BJ (cell line): ENCODE measurements around the gene AEBP1. TPM values are rescaled to one million over a fixed set of nuclear protein-coding genes. Genes with fewer than 3 reads are reported as not detected.

Experiments used
- CTCF ChIA-PET: fragments of 350-600 bp; formaldehyde crosslinking; extraction: SDS; loops from one replicate; lab custom pipeline; 2021; ENCODE audit warnings: antibody characterized with exemption, inconsistent platforms; lab: Yijun Ruan, JAX
- POLR2A ChIA-PET: fragments of 300-600 bp; sonication (Branson Sonifier 250); formaldehyde crosslinking; extraction: SDS; loops from one replicate; lab custom pipeline; 2021; ENCODE audit warnings: antibody characterized with exemption; lab: Charles Lee
- DNase-seq: peaks from one replicate; pipeline ENCODE4 v3.0.0-alpha.2; 2011; ENCODE audit warnings: low read depth
- H3K27me3 ChIP-seq: 2 replicates; pipeline ENCODE4 v1.6.0; 2011; ENCODE audit warnings: low read length; ENCODE audit not compliant: control insufficient read depth, insufficient read depth
- H3K36me3 ChIP-seq: 2 replicates; pipeline ENCODE4 v1.5.1; 2011; ENCODE audit warnings: low read length; ENCODE audit not compliant: control insufficient read depth, insufficient read depth
- H3K4me3 ChIP-seq: 2 replicates; pipeline ENCODE4 v1.5.1; 2011; ENCODE audit warnings: low read depth, mild to moderate bottlenecking, control low read depth, low read length
- polyA plus RNA-seq: library from polyadenylated mRNA; depleted of rRNA; stranded (reverse); fragments of >200 nt; gene quantifications from 2 replicates; pipeline ENCODE4 v1.2.3, GENCODE V29; 2011
- TF ChIP-seq, protein P1 (sequence below): IDR thresholded peaks from 2 replicates; pipeline ENCODE4 v1.5.1; 2011; ENCODE audit warnings: low read depth, mild to moderate bottlenecking, control low read depth, inconsistent platforms, low read length, moderate library complexity; ENCODE audit not compliant: insufficient read depth

Gene AEBP1
- polyA plus RNA-seq, 1 experiment = 117 TPM

DNA sequence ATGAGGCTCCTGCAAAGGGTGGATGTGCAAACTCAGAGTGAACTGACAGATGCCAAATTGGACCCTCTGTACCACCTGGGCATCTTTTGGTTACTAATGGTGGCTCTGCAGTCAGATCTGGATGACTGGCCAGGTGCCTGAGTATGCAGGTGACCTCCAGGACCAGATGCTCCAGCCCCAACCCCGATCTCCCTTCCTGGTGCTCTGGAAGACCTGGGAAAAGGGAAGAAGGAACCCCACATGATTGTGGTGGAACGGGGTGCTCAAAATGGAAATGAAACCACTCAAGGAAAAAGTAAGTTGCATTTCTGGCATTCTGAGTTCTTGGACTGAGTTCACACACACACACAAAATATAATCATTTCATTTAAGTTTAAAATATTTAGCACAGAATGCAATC lies 9.8 kb upstream of the AEBP1 start:
- CTCF ChIA-PET = no interaction called here
- DNase-seq = no peak
- H3K4me3 ChIP-seq = no peak overlapping the region
- no peaks in the 10 kb centered on the region for H3K27me3 ChIP-seq
- no peaks in the 10 kb centered on the region for H3K36me3 ChIP-seq
- TF ChIP-seq, protein P1, sequence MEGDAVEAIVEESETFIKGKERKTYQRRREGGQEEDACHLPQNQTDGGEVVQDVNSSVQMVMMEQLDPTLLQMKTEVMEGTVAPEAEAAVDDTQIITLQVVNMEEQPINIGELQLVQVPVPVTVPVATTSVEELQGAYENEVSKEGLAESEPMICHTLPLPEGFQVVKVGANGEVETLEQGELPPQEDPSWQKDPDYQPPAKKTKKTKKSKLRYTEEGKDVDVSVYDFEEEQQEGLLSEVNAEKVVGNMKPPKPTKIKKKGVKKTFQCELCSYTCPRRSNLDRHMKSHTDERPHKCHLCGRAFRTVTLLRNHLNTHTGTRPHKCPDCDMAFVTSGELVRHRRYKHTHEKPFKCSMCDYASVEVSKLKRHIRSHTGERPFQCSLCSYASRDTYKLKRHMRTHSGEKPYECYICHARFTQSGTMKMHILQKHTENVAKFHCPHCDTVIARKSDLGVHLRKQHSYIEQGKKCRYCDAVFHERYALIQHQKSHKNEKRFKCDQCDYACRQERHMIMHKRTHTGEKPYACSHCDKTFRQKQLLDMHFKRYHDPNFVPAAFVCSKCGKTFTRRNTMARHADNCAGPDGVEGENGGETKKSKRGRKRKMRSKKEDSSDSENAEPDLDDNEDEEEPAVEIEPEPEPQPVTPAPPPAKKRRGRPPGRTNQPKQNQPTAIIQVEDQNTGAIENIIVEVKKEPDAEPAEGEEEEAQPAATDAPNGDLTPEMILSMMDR = no peak
- POLR2A ChIA-PET = no interaction called here

DNA sequence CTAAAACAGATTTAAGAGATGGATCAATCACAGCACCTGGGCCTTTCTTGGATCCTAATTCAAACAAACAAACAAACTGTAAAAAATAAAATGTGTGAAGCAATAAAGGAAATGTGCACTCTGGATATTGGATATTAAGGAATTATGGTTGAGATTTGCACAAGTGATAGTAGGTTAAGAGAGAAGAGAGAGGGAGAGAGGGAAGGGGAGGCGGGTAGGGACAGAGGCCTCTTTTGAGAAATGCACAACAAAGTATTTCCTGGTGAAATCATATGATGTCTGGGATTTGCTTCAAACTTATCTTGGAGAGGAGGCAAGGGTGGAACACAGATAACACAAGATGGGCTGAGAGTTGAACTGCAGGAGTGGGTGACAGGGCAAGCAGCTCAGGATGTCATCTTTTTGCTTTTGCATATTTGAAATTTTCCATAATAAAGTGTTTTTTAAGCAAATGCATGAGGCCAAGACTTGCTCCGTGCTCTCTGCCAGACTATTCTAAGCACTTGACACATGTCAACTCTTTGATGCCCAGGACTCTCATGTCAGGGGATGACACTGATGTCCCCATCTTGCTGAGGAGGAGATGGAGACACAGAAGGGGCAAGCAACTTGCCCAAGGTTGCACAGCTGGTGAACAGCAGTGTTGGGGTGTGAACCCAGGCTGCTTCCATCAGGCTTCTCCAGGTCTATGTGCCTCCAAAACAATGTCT lies 9.1 kb upstream of the AEBP1 start:
- TF ChIP-seq, protein P1 = no peak
- Histone ChIP-seq H3K36me3 (no peaks in the 10 kb centered on the region), H3K27me3 (no peaks in the 10 kb centered on the region), H3K4me3 (no peak overlapping the region)
- POLR2A ChIA-PET = no interaction called here
- CTCF ChIA-PET = no interaction called here
- DNase-seq = no peak

DNA sequence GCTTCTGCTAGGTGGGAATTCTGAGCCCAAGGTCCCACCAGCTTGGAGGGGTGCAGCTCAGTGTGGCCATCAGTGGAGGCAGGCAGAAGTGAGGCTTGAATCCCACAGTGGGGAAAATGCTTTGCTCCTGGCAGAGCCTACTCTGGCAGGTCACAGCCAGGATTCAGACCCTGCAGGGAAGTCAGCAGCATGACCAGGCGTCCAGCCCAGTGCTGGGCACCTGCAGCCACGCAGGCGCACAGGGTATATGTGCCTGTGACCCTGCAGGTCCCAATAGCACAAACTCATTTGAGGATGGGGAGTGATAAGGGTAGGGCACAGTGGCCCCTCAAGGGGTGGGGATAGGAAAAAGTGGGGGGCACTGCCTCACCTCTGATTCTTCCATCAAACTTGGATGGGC lies 8.4 kb upstream of the AEBP1 start:
- TF ChIP-seq, protein P1 = no peak
- CTCF ChIA-PET = no interaction called here
- POLR2A ChIA-PET = no interaction called here
- no peaks in the 10 kb centered on the region for H3K27me3 ChIP-seq
- no peaks in the 10 kb centered on the region for H3K36me3 ChIP-seq
- no peak overlapping the region for H3K4me3 ChIP-seq
- DNase-seq = no peak

DNA sequence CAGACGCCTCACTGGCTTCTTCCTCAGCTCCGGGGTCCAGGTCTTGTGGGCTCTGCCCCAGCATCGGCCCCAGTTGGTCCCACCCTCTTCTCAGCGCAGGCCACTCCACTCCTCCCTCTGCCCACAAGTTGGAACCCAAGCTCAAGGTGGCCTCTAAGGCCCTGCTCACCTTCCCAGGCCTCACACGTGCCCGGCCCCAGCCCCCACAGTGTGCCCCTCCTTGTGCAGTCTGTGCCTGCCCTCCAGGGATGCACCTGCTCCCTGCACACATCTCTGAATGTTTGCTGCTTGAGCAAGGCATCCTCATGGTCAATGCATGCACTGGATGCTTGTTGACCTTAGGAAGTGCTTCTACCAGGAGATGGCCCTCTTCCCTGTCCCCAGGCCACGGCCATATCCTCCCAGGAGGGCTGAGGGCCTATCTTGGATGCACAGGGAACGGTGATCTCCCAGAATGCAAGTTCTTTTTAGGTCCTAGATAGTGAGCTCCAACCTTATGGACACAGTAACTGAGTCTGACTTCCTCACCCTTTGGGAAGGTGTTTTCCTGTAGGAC lies 7.7 kb upstream of the AEBP1 start:
- Histone ChIP-seq H3K4me3 (no peak overlapping the region), H3K27me3 (no peaks in the 10 kb centered on the region), H3K36me3 (no peaks in the 10 kb centered on the region)
- POLR2A ChIA-PET = no interaction called here
- TF ChIP-seq, protein P1 = no peak
- DNase-seq = no peak
- CTCF ChIA-PET = no interaction called here

DNA sequence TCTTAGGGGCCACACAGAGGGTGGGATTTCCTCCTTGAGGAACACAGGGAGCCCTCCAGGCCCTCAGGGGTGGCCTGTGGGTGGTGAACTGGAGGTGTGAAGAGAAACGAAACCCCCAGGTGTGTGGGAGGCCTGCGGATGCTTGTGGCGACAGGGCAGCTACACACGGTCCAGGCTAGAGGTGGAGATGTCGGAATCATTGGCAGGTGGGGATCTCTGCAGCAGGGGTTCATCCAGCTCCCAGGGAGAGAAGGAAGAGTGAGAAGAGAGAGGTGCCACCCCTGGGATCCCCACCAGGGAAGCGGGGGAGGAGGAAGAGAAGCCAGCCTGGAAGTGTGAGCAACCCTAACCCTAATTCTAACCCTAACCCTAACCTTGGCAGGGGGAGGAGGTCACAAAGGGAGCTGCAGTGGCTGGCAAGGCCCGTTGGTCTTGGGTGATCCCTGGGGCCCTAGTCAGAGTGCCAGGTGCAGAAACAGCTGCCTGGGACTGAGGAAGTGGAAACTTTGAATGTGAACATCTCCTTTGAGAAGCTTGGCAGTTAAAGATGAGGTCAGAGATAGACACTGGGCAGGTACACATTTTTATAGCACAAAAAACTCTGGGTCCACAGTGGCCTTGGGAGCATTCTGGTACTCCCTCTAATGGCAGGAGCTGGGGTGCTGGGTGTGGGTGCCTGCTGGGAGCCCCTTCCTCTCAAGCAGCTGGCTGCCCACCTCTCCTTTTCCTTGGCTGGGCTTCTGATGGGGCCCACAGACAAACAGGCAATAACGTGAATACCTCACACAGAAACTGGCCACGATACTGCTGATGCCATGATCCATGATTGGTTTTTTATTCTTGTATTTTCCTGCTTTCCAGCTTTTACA lies 6.8 kb upstream of the AEBP1 start:
- Histone ChIP-seq H3K27me3 (no peaks in the 10 kb centered on the region), H3K4me3 (no peak overlapping the region), H3K36me3 (no peaks in the 10 kb centered on the region)
- POLR2A ChIA-PET = no interaction called here
- no peak for DNase-seq
- CTCF ChIA-PET = interaction anchor here (1.7 kb wide), 1 partner anchor 8 kb away, joined by 4 read pairs; no protein-coding TSS in a partner anchor
- TF ChIP-seq, protein P1 = no peak
